Activated CD8-positive, alpha-beta T cell treated with anti-CD3 and anti-CD28 coated beads for 36 hours (primary cell): ENCODE results near the gene STX1A. TPM values are rescaled to one million over a fixed set of nuclear protein-coding genes. Genes with fewer than 3 reads are reported as not detected.
"Not testable (repeated sequence)": the region's sequence is repeated elsewhere in the genome, so short reads cannot be mapped to it uniquely, and the experiment has no call there.

Experiments used
- ATAC-seq: fragments of 200-7000 bp; cut with Tn5 transposase; one replicate; pipeline ENCODE4 v1.10.0; 2021; ENCODE audit warnings: mild to moderate bottlenecking, moderate library complexity
- CTCF ChIA-PET: fragments of 350-600 bp; sonication (Branson Sonifier 250); formaldehyde crosslinking; loops from one replicate; lab custom pipeline; 2021; ENCODE audit warnings: antibody characterized with exemption; lab: Charles Lee
- POLR2A ChIA-PET: fragments of 350-600 bp; sonication (Branson Sonifier 250); formaldehyde crosslinking; loops from one replicate; lab custom pipeline; 2021; ENCODE audit warnings: antibody characterized with exemption; lab: Charles Lee
- DNase-seq: peaks from one replicate; pipeline ENCODE4 v3.0.0-alpha.2; 2020
- H3K27ac Mint-ChIP-seq: one replicate; pipeline ENCODE4 v1.8.0; 2021; ENCODE audit warnings: mild to moderate bottlenecking, mixed read lengths
- H3K27me3 Mint-ChIP-seq: one replicate; pipeline ENCODE4 v1.8.0; 2021; ENCODE audit warnings: mixed read lengths
- H3K36me3 Mint-ChIP-seq: one replicate; pipeline ENCODE4 v1.8.0; 2021; ENCODE audit warnings: low read depth, mixed read lengths
- H3K4me1 Mint-ChIP-seq: one replicate; pipeline ENCODE4 v1.8.0; 2021; ENCODE audit warnings: low read depth, mixed read lengths
- H3K4me3 Mint-ChIP-seq: one replicate; pipeline ENCODE4 v1.8.0; 2021; ENCODE audit warnings: mild to moderate bottlenecking, moderate library complexity, mixed read lengths
- H3K9me3 Mint-ChIP-seq: one replicate; pipeline ENCODE4 v1.8.0; 2021; ENCODE audit warnings: mixed read lengths
- CTCF ChIP-seq: fragments of 200-600 bp; IDR thresholded peaks from one replicate; pipeline ENCODE4 v1.8.0; 2022; ENCODE audit warnings: antibody characterized with exemption, mild to moderate bottlenecking
- intact Hi-C: fragments of 100-400 bp; cut with micrococcal nuclease; formaldehyde crosslinking; loops from one replicate; pipeline ENCODE4 v1.10.0; 2022
- total RNA-seq, 2 experiments: library from RNA; stranded (reverse); gene quantifications; one replicate each; pipeline ENCODE4 v1.2.3, GENCODE V29; 2021

STX1A gene
- total RNA-seq, 2 experiments from 2014 or later: 11.4 to 11.5 TPM

DNA sequence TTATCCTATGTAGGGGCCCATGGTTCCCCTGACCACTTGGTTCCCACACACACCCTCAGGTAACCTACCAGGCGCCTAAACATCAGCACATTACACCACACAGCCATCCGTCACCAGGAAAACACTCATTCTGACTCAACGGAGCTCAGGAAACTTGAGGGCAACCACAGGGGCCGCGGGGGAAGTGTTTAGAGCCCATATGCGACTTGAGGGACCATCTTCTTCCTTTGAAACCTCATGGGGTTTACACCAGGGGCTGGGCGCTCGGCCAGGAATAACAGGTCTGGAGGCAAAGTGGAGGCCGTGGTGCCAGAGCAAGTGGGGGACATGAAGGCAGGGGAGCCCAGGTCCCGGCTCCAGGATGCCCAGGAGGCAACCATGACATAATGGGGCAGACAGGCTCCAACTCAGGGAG is 1.5 kb downstream of the STX1A start:
- intact Hi-C loops: loop anchor here (5.0 kb wide), 1 partner anchor 36 kb away; the partner anchor contains the start of genes BUD23 and DNAJC30
- CTCF ChIA-PET: interaction anchor here (0.6 to 1.3 kb wide), 4 partner anchors 16 to 112 kb away, joined by 3 to 9 read pairs (median 4); no protein-coding TSS in a partner anchor
- peaks cover 4% of the 10 kb centered on the region for H3K27me3 Mint-ChIP-seq
- H3K4me3 Mint-ChIP-seq: peak overlapping the region; percentile 63
- no peaks in the 10 kb centered on the region for H3K9me3 Mint-ChIP-seq
- DNase-seq (peak; percentile 94), ATAC-seq (peak; percentile 68)
- peaks cover 4% of the 10 kb centered on the region for H3K36me3 Mint-ChIP-seq
- peak overlapping the region; percentile 47 for H3K27ac Mint-ChIP-seq
- no peak for TF ChIP-seq CTCF
- POLR2A ChIA-PET: interaction anchor here (0.8 to 1.0 kb wide), 2 partner anchors 16 to 89 kb away, joined by 3 read pairs; no protein-coding TSS in a partner anchor
- peaks cover 36% of the 10 kb centered on the region for H3K4me1 Mint-ChIP-seq

GRCh38 chr7:73717025-73717807 is 2.3 kb downstream of the STX1A start:
- H3K4me1 Mint-ChIP-seq: peaks cover 41% of the 10 kb centered on the region
- DNase-seq (peak; percentile 35), ATAC-seq (peak; percentile 8)
- H3K36me3 Mint-ChIP-seq: peaks cover 4% of the 10 kb centered on the region
- H3K27ac Mint-ChIP-seq: peak overlapping the region; percentile 47
- intact Hi-C loops: loop anchor here (5.0 kb wide), 1 partner anchor 35 kb away; the partner anchor contains the start of genes BUD23 and DNAJC30
- no peak for TF ChIP-seq CTCF
- peaks cover 4% of the 10 kb centered on the region for H3K27me3 Mint-ChIP-seq
- POLR2A ChIA-PET: interaction anchor here (0.8 to 1.0 kb wide), 2 partner anchors 17 to 88 kb away, joined by 3 read pairs; no protein-coding TSS in a partner anchor
- CTCF ChIA-PET: interaction anchor here (0.6 to 3.5 kb wide), 6 partner anchors 8 to 111 kb away, joined by 3 to 16 read pairs (median 7); no protein-coding TSS in a partner anchor
- no peaks in the 10 kb centered on the region for H3K9me3 Mint-ChIP-seq
- H3K4me3 Mint-ChIP-seq: peak overlapping the region; percentile 63

- POLR2A ChIA-PET: interaction anchor here (0.7 to 1.2 kb wide), 2 partner anchors 18 to 23 kb away, joined by 3 to 4 read pairs; no protein-coding TSS in a partner anchor
- CTCF ChIA-PET: interaction anchor here (0.7 to 3.5 kb wide), 4 partner anchors 9 to 109 kb away, joined by 3 to 16 read pairs (median 7); no protein-coding TSS in a partner anchor
- intact Hi-C loops: loop anchor here (5.0 kb wide), 1 partner anchor 34 kb away; the partner anchor contains the start of genes BUD23 and DNAJC30
- no peak overlapping the region for H3K27ac Mint-ChIP-seq
- H3K27me3 Mint-ChIP-seq: peaks cover 4% of the 10 kb centered on the region
- DNase-seq (no peak), ATAC-seq (no peak)
- no peak overlapping the region for H3K4me3 Mint-ChIP-seq
- TF ChIP-seq CTCF: no peak
- H3K4me1 Mint-ChIP-seq: peaks cover 41% of the 10 kb centered on the region
- H3K36me3 Mint-ChIP-seq: peaks cover 4% of the 10 kb centered on the region
- no peaks in the 10 kb centered on the region for H3K9me3 Mint-ChIP-seq
Measured at GRCh38 chr7:73716318-73716890, 3.1 kb downstream of the STX1A start.

DNA sequence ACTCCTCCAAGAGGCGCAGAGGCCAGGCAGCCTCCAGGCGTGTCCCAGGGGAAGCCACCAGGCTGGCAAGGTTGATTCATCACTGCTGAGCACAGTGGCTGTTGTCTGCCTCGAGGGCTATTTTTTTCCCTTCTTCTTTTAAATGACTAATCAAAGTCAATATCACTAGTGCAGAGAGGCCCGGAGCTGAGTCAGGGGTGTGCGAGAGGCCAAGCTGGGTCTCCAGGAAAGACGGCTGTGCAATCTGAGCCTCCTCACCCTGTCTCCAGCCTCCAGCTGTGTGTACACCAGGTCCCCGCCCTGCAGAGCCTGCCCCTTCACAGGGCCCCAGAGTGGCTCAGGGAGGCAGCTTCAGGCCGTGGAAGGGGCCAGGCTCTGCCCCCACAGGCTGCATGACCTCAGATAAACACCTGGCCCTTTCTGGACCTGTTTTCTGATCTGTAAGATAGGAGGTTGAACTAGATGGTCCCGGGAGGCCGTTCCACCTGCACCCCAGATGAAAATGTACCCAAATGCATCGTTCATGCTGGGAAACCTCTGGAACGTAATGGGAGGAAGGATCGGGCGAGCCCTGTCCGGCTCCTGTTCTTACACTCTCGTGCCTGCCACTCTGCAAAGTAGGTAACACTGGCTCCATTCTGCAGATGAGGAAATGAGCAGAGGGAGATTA is 3.7 kb downstream of the STX1A start:
- Mint-ChIP-seq H3K27me3 (peaks cover 4% of the 10 kb centered on the region), H3K27ac (no peak overlapping the region), H3K36me3 (peaks cover 4% of the 10 kb centered on the region), H3K4me1 (peaks cover 41% of the 10 kb centered on the region), H3K9me3 (no peaks in the 10 kb centered on the region), H3K4me3 (no peak overlapping the region)
- DNase-seq (peak; percentile 81), ATAC-seq (peak; percentile 51)
- no peak for TF ChIP-seq CTCF
- POLR2A ChIA-PET: interaction anchor here (0.7 to 1.7 kb wide), 4 partner anchors 10 to 23 kb away, joined by 3 to 6 read pairs (median 4); no protein-coding TSS in a partner anchor
- intact Hi-C loops: loop anchor here (5.0 kb wide), 1 partner anchor 33 kb away; the partner anchor contains the start of genes BUD23 and DNAJC30
- CTCF ChIA-PET: interaction anchor here (0.7 to 3.5 kb wide), 6 partner anchors 10 to 109 kb away, joined by 3 to 16 read pairs (median 4); no protein-coding TSS in a partner anchor

GRCh38 chr7:73713319-73713718 is 6.2 kb downstream of the STX1A start:
- H3K9me3 Mint-ChIP-seq, ATAC-seq, DNase-seq, H3K27me3 Mint-ChIP-seq, H3K36me3 Mint-ChIP-seq, intact Hi-C loops, H3K4me3 Mint-ChIP-seq, H3K27ac Mint-ChIP-seq: not testable (repeated sequence)
- H3K4me1 Mint-ChIP-seq: peaks cover 32% of the 10 kb centered on the region
- ChIA-PET POLR2A (interaction anchor here (0.9 kb wide), 1 partner anchor 17 kb away, joined by 3 read pairs; no protein-coding TSS in a partner anchor), CTCF (interaction anchor here (1.8 kb wide), 1 partner anchor 12 kb away, joined by 4 read pairs; no protein-coding TSS in a partner anchor)
